ENCODE measurements around the gene CCDC47.
"Not testable (repeated sequence)": the region's sequence is repeated elsewhere in the genome, so short reads cannot be mapped to it uniquely, and the experiment has no call there.

The CCDC47 gene

GRCh38 chr17:63720194-63720593 is 53.2 kb downstream of the CCDC47 start:
- not testable (repeated sequence) for DNase-seq

GRCh38 chr17:63718988-63719387 is 54.4 kb downstream of the CCDC47 start:
- no peak for DNase-seq

GRCh38 chr17:63716426-63716825 is 57.0 kb downstream of the CCDC47 start:
- no peak for DNase-seq

GRCh38 chr17:63714550-63715277 is 58.7 kb downstream of the CCDC47 start:
- no peak for DNase-seq

GRCh38 chr17:63709110-63709509 is 64.3 kb downstream of the CCDC47 start:
- no peak for DNase-seq

- DNase-seq: no peak
These were observed 66.2 kb downstream of the CCDC47 start for GRCh38 chr17:63707151-63707550.

- no peak for DNase-seq
These were observed 66.9 kb downstream of the CCDC47 start for GRCh38 chr17:63706336-63707082.

GRCh38 chr17:63705657-63706056 is 67.7 kb downstream of the CCDC47 start:
- DNase-seq: no peak

- DNase-seq: no peak
These were observed 68.6 kb downstream of the CCDC47 start for GRCh38 chr17:63704836-63705235.

- no peak for DNase-seq
These were observed 69.2 kb downstream of the CCDC47 start for GRCh38 chr17:63704259-63704576.

GRCh38 chr17:63703556-63704258 is 69.7 kb downstream of the CCDC47 start:
- no peak for DNase-seq

- no peak for DNase-seq
These were observed 70.4 kb downstream of the CCDC47 start for GRCh38 chr17:63703029-63703428.

GRCh38 chr17:63702721-63703015 is 70.7 kb downstream of the CCDC47 start:
- no peak for DNase-seq

- DNase-seq: peak; percentile 50
These were observed 71.3 kb downstream of the CCDC47 start for GRCh38 chr17:63701868-63702720.

- DNase-seq: no peak
These were observed 72.0 kb downstream of the CCDC47 start for GRCh38 chr17:63701456-63701820.

- peak; percentile 55 for DNase-seq
These were observed 72.6 kb downstream of the CCDC47 start for GRCh38 chr17:63700528-63701455.

- DNase-seq: peak; percentile 86
These were observed 73.5 kb downstream of the CCDC47 start, which contains the start of gene LIMD2 for GRCh38 chr17:63699638-63700527. Gene LIMD2, minus strand, starts transcription at chr17:63700125. Its CDS starts 827 bp downstream, at chr17:63699298.

- DNase-seq: peak; percentile 78
These were observed 74.3 kb downstream of the CCDC47 start for GRCh38 chr17:63698886-63699637.

GRCh38 chr17:63698381-63698885 is 75.0 kb downstream of the CCDC47 start:
- DNase-seq: peak; percentile 24
